H1 (cell line): Measurements from ENCODE around the gene DET1. TPM values are rescaled to one million over a fixed set of nuclear protein-coding genes. Genes with fewer than 3 reads are reported as not detected.

Experiments
- CHD7 ChIP-seq: fragments of 300-600 bp; sonication (generic); IDR thresholded peaks from 2 replicates; pipeline ENCODE4 v1.7.1; 2012; ENCODE audit warnings: low read length, moderate library complexity, mild to moderate bottlenecking, inconsistent platforms; ENCODE audit not compliant: insufficient replicate concordance
- CTBP2 ChIP-seq: IDR thresholded peaks from 2 replicates; pipeline ENCODE4 v1.7.0; 2011; ENCODE audit warnings: borderline replicate concordance, mild to moderate bottlenecking, moderate library complexity, mixed read lengths, low read length; ENCODE audit not compliant: insufficient read depth, insufficient read length
- TAF1 ChIP-seq: IDR thresholded peaks from 2 replicates; pipeline ENCODE4 v1.6.1; 2011; ENCODE audit warnings: mild to moderate bottlenecking, low read depth, low read length
- polyA plus RNA-seq, 7 experiments: library from polyadenylated mRNA; depleted of rRNA in 3 of 7; stranded (reverse) in 5 of 7; unstranded in 2 of 7; fragments of >200 nt in 5 of 7; fragments of 200-250 nt in 2 of 7; gene quantifications; 1 replicate in 5 of 7; 2 replicates in 1 of 7; 4 replicates in 1 of 7; pipeline versions ENCODE4 v1.2.1 to v1.2.3, GENCODE V29; 2011 to 2013; ENCODE audit warnings: missing spikeins in 2 of 7, mixed read lengths in 2 of 7
- total RNA-seq: library from RNA; stranded (reverse); fragmentation: NEBNext Ultra II Directional; extraction: Animal tissue kit (Norgen Biotek cat#: 25700); gene quantifications from 2 replicates; pipeline ENCODE4 v1.2.1, GENCODE V29; 2021

The DET1 gene
- total and polyA plus RNA-seq, 2 of the 8 experiments (the other 6 are each of a cell fraction or from before 2014, with no cell fraction given), result 5.4 to 8.5 TPM

GRCh38 chr15:88512078-88512477, 34.4 kb downstream of the DET1 start (continued):
- no peak for TF ChIP-seq CHD7
- no peak for TF ChIP-seq CTBP2
- no peak for TF ChIP-seq TAF1
